ENCODE data around the gene LYSMD3.

LYSMD3 gene

DNA sequence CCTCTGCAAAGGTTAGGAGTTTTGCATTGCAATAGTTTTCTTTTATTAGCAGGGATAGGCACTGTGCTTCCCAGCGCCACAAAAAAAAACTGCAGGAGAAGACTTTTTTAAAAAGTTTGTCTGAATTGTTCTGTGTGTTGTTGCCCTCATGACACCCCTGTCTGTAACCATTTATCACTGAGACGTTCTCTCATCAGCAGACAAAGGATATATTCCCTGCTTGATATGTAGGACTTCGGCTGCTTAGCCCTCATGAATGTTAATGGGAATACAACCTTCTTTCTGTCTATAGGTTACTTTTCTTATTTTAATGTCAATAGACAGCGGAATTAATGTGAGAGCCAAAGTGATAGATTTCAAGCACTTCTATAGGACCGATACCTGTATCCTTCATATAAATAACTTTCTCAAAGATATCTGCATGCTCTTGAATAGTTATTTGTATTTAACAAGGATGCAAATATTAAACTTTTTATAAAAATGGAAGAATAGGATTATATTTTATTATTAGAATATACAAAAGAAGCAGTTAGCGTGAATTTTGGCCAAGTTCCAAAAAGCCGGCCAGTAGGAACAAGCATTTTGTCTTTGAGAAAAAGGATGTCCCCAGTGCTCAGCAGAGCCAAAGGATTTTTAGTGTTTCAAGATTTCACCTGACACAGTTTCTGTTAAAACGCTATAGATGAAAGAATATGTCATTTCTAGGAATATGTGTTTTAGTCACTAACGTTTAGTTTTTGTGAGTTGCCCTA is 1.5 kb upstream of the LYSMD3 start:
- Histone ChIP-seq H3K4me2 (ENCODE audit: low read length) (peak overlapping the region; percentile 60; the same call in 1 of the 2 replicates), H3K9ac (ENCODE audit: low read length) (no peak overlapping the region), H2AFZ (ENCODE audit: low read depth, low read length) (no peak overlapping the region; the same call in 1 of the 2 replicates)

DNA sequence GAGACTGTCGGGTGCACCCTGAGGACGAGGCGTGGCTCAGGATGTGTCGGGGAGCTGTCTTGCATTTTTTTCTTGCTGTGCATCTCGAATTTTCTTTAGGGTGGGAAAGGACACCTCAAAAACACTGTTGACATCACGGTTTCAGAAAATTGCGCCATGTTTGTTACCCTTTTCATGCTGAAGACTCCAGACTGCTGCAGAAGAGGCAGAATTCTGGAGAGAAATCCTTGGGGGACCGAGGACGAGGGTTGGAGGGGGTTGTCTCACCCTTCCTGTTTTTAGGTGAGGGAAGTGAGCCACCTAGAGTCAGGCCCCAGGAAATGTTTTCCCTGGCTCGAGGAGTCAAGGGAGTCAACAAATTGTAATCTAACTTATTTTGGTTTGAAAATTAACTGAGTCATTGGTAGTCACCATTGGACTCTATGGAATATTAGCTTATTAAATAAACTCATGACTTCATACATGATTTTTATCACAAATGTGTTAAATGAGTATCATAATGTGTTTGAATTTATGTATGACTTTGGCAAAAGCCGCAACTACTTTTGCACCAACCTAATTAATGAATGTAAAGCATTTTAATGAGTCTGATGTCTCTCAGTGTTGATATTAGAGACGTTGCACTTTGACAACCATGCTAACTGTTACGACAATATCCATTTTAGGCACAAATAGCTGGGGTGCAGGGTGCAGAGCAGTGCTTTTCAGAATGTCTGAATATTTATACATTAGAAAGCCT is 724 bp upstream of the LYSMD3 start:
- Histone ChIP-seq H3K9me3 (ENCODE audit: insufficient read depth, low read length) (no peaks in the 10 kb centered on the region), H3K9ac (ENCODE audit: low read length) (peak overlapping the region; percentile 56), H3K79me2 (ENCODE audit: low read length) (peaks cover 21% of the 10 kb centered on the region), H3K4me2 (ENCODE audit: low read length) (peak overlapping the region; percentile 60), H3K4me1 (ENCODE audit: low read length) (peaks cover 14% of the 10 kb centered on the region), H4K20me1 (ENCODE audit: insufficient read depth, low read length) (no peaks in the 10 kb centered on the region), H2AFZ (ENCODE audit: low read depth, low read length) (peak overlapping the region; percentile 98), H3K4me3 (ENCODE audit: low read length) (peak overlapping the region; percentile 87), H3K27me3 (ENCODE audit: low read depth, low read length) (peaks cover 29% of the 10 kb centered on the region), H3K27ac (ENCODE audit: low read length) (peak overlapping the region; percentile 22), H3K36me3 (replicated peaks; ENCODE audit: low read depth, low read length) (peaks cover under 1% of the 10 kb centered on the region)
- TF ChIP-seq EZH2phosphoT487 (IDR thresholded peaks at IDR 0.05; ENCODE audit: low read depth), result no peak
- TF ChIP-seq, protein P1, sequence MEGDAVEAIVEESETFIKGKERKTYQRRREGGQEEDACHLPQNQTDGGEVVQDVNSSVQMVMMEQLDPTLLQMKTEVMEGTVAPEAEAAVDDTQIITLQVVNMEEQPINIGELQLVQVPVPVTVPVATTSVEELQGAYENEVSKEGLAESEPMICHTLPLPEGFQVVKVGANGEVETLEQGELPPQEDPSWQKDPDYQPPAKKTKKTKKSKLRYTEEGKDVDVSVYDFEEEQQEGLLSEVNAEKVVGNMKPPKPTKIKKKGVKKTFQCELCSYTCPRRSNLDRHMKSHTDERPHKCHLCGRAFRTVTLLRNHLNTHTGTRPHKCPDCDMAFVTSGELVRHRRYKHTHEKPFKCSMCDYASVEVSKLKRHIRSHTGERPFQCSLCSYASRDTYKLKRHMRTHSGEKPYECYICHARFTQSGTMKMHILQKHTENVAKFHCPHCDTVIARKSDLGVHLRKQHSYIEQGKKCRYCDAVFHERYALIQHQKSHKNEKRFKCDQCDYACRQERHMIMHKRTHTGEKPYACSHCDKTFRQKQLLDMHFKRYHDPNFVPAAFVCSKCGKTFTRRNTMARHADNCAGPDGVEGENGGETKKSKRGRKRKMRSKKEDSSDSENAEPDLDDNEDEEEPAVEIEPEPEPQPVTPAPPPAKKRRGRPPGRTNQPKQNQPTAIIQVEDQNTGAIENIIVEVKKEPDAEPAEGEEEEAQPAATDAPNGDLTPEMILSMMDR (IDR thresholded peaks at IDR 0.05; ENCODE audit: low read depth, low read length), result peak; percentile 56

More for the DNA sequence above, 1.5 kb upstream of the LYSMD3 start:
- H3K27ac ChIP-seq (ENCODE audit: low read length), result no peak overlapping the region
- H3K9me3 ChIP-seq (ENCODE audit: insufficient read depth, low read length), result no peaks in the 10 kb centered on the region
- peak overlapping the region; percentile 87; the same call in 1 of the 2 replicates for H3K4me3 ChIP-seq (ENCODE audit: low read length)
- H4K20me1 ChIP-seq (ENCODE audit: insufficient read depth, low read length), result no peaks in the 10 kb centered on the region
- peaks cover 14% of the 10 kb centered on the region for H3K4me1 ChIP-seq (ENCODE audit: low read length)
- TF ChIP-seq, protein P1 (IDR thresholded peaks at IDR 0.05; ENCODE audit: low read depth, low read length), result no peak
- no peaks in the 10 kb centered on the region for H3K36me3 ChIP-seq (replicated peaks; ENCODE audit: low read depth, low read length)
- H3K79me2 ChIP-seq (ENCODE audit: low read length), result peaks cover 21% of the 10 kb centered on the region
- peaks cover 29% of the 10 kb centered on the region for H3K27me3 ChIP-seq (ENCODE audit: low read depth, low read length)

DNA sequence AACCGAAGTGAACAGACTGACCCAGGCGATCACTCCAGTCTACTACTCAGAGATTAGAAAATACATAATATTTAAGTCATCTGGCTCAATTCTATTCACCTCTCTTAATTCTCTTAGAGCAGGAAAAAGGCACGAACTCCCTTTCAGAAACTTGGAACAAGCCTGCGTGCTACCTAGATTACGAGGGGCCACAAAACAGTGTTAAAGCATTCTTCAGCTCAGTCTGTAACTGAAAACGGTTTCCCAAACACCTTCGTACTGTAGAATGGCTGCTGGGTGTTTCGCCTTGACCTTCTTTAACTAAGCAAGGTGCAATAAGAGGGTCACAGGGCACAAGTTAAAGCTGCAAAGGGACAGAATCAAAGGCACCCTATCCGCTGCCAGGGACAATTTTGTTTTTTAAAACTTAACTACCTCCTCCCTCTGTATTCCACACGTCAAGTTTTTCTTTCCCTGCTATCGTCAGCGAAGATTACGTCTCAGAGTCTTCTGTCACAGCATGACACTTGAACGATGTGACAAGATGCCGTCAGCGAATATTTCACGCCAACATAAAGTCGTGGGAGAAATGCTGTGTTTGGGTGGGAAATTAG is 687 bp downstream of the LYSMD3 start:
- peaks cover 14% of the 10 kb centered on the region for H3K4me1 ChIP-seq (ENCODE audit: low read length)
- H3K79me2 ChIP-seq (ENCODE audit: low read length), result peaks cover 21% of the 10 kb centered on the region
- H3K27me3 ChIP-seq (ENCODE audit: low read depth, low read length), result peaks cover 21% of the 10 kb centered on the region
- H3K27ac ChIP-seq (ENCODE audit: low read length), result no peak overlapping the region
- peak overlapping the region; percentile 80 for H3K9ac ChIP-seq (ENCODE audit: low read length)
- no peaks in the 10 kb centered on the region for H3K9me3 ChIP-seq (ENCODE audit: insufficient read depth, low read length)
- TF ChIP-seq, protein P1 (IDR thresholded peaks at IDR 0.05; ENCODE audit: low read depth, low read length), result no peak
- TF ChIP-seq EZH2phosphoT487 (IDR thresholded peaks at IDR 0.05; ENCODE audit: low read depth), result no peak
- H2AFZ ChIP-seq (ENCODE audit: low read depth, low read length), result peak overlapping the region; percentile 25; the same call in 1 of the 2 replicates
- no peaks in the 10 kb centered on the region for H4K20me1 ChIP-seq (ENCODE audit: insufficient read depth, low read length)
- peak overlapping the region; percentile 65 for H3K4me2 ChIP-seq (ENCODE audit: low read length)
- H3K4me3 ChIP-seq (ENCODE audit: low read length), result peak overlapping the region; percentile 87
- H3K36me3 ChIP-seq (replicated peaks; ENCODE audit: low read depth, low read length), result peaks cover 3% of the 10 kb centered on the region

DNA sequence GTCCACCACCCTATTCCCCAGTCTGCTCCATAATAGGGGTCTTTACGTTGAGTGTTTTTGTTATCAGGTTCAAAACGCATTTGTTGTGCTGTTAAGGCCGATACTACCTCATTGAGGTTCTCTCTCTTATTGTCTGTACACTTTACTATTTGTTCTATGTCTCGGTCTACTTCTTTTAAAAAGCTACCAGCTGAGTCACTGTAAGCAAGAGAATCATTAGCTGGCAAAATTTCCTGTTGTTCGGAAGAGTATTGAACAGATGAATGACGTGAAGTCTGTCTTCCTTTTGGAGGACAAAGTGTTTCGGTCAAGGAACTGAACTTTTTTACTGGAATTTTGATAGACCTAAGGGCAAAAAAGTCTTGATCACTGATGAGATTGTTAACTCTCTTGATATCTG is 10.3 kb downstream of the LYSMD3 start:
- Histone ChIP-seq H3K4me2 (ENCODE audit: low read length) (no peak overlapping the region), H4K20me1 (ENCODE audit: insufficient read depth, low read length) (no peaks in the 10 kb centered on the region), H3K27ac (ENCODE audit: low read length) (no peak overlapping the region), H3K27me3 (ENCODE audit: low read depth, low read length) (no peaks in the 10 kb centered on the region), H2AFZ (ENCODE audit: low read depth, low read length) (no peak overlapping the region), H3K4me1 (ENCODE audit: low read length) (no peaks in the 10 kb centered on the region), H3K4me3 (ENCODE audit: low read length) (no peak overlapping the region), H3K79me2 (ENCODE audit: low read length) (no peaks in the 10 kb centered on the region), H3K36me3 (replicated peaks; ENCODE audit: low read depth, low read length) (peaks cover 13% of the 10 kb centered on the region), H3K9ac (ENCODE audit: low read length) (no peak overlapping the region), H3K9me3 (ENCODE audit: insufficient read depth, low read length) (no peaks in the 10 kb centered on the region)
- TF ChIP-seq, protein P1 (IDR thresholded peaks at IDR 0.05; ENCODE audit: low read depth, low read length), result no peak
- TF ChIP-seq EZH2phosphoT487 (IDR thresholded peaks at IDR 0.05; ENCODE audit: low read depth), result no peak
